ENCODE data around the gene CD226.
"Not testable (repeated sequence)": the region's sequence is repeated elsewhere in the genome, so short reads cannot be mapped to it uniquely, and the experiment has no call there.

Gene CD226

GRCh38 chr18:69956057-69956456, 8.4 kb upstream of the CD226 start:
- no peak for DNase-seq

GRCh38 chr18:69954719-69955480, 7.2 kb upstream of the CD226 start:
- no peak for DNase-seq

GRCh38 chr18:69953191-69953590, 5.5 kb upstream of the CD226 start:
- DNase-seq, result no peak

- DNase-seq, result no peak
These were observed 3.5 kb upstream of the CD226 start for GRCh38 chr18:69951182-69951581.

- DNase-seq, result no peak
These were observed 1.9 kb upstream of the CD226 start for GRCh38 chr18:69949538-69949936.

GRCh38 chr18:69948919-69949537, 1.4 kb upstream of the CD226 start:
- no peak for DNase-seq

DNA sequence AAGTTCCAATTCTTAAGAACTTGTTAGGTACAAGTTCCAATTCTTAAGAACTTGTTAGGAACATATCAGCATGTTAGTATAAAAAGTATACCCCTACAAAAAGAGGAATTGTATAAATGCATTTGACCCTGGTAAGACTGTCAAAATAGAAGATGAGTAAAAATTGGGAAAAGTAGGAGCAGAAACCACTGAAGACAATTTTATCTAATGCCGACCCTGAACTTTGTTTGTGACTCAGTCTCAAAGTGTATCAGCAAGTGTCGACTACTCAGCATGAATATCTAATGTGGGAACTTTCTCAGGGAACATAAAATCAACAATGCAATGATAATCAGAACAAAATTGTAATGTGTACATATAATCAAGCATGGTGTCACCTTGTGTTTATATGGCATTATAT, 583 bp upstream of the CD226 start:
- no peak for DNase-seq

DNA sequence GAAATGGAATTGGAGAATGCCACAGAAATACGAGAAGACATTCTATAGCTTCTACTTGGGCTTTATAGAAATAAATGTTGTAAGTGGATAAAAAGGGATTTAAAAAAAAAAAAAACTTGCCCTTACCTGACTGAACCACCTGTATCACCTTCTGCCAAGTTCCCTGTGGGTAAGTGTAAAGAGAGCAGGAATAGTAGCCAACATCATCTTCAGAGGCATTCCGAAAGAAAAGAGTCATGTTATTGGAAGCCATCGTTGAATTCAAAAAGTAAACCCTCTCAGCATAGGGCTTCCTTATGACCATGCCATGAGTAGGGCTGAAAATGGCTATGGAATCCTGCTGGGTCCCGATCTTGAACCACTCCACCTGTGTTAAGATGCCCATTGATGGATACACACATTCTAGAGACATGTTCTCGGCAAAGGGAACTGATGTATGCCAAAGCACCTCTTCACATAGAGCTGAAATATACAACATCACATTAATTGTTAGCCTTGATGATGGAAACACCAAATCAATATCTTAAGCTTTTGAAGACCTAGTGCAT, 991 bp downstream of the CD226 start:
- no peak for DNase-seq

DNA sequence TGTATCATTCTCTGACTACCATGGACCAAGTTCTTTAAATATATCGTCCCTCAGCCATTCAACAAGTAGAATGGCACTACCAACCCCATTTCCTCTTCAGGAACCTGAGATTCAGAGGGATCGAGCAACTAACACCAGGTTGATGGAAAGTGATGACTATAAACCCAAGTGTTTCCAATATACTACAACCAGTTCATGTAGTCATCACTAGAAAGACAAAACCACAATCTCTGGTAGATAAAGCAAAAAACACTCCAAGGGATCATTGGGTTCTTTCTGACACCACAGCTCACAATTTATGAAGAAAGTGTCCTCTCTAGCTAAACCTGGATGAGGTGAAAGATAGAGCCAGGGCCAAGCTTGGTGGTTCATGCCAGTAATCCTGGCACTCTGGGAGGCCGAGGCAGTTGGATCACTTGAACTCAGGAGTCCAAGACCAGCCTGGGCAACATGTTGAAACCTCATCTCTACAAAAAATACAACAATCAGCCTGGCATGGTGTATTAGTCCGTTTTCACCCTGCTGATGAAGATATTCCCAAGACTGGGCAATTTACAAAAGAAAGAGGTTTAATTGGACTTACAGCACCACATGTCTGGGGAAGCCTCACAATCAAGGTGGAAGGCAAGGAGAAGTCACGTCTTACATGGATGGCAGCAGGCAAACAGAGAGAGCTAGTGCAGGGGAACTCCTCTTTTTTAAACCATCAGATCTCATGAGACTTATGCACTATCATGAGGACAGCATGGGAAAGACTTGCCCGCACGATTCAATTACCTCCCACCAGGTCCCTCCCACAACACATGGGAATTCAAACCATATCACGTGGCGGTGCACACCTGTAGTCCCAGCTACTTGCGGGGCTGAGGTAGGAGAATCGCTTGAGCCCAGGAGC, 2.2 kb downstream of the CD226 start:
- no peak for DNase-seq

- DNase-seq, result no peak
These were observed 3.2 kb downstream of the CD226 start for GRCh38 chr18:69944436-69944835.

DNA sequence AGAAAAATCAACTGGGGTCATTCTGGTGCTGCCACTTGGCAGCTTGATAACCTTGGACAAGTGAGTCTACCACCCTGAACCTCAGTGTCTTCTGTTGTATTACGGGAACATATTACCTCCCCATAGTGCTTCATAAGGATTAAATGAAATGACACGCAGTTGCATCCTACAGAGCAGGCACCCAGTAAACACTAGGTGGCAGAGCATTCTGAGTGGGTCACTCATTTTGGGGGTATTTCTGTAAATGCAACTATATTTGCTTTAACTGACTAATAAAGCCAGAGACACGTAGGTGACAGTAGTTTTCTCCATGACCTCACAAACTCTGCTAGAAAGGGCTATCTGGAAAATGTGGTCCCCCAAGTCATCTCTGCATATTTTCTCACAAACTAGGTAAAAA, 4.7 kb downstream of the CD226 start:
- no peak for DNase-seq

GRCh38 chr18:69941183-69941582, 6.5 kb downstream of the CD226 start:
- no peak for DNase-seq

GRCh38 chr18:69939812-69940211, 7.9 kb downstream of the CD226 start:
- DNase-seq, result not testable (repeated sequence)

DNA sequence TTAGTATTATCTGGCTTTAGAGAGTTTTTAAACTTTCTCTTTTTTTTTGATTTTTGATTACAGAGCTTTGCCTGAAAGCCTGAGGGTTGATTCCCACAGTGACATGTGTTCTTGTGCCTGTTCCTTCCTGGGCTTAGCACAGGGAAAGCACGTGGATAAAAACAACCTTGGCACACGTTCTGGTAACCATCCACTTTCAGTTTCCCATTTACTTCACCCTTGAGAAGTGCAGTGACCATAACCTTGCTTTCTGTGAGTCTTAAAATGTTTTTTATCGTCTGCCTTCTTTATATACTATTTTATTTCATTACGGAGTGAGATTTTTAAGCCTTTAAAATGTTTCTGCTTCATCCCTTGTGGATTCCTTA, 11.5 kb downstream of the CD226 start:
- no peak for DNase-seq

GRCh38 chr18:69935319-69936190, 12.1 kb downstream of the CD226 start:
- DNase-seq, result no peak

- DNase-seq, result no peak
These were observed 12.9 kb downstream of the CD226 start for GRCh38 chr18:69934601-69935265.

DNA sequence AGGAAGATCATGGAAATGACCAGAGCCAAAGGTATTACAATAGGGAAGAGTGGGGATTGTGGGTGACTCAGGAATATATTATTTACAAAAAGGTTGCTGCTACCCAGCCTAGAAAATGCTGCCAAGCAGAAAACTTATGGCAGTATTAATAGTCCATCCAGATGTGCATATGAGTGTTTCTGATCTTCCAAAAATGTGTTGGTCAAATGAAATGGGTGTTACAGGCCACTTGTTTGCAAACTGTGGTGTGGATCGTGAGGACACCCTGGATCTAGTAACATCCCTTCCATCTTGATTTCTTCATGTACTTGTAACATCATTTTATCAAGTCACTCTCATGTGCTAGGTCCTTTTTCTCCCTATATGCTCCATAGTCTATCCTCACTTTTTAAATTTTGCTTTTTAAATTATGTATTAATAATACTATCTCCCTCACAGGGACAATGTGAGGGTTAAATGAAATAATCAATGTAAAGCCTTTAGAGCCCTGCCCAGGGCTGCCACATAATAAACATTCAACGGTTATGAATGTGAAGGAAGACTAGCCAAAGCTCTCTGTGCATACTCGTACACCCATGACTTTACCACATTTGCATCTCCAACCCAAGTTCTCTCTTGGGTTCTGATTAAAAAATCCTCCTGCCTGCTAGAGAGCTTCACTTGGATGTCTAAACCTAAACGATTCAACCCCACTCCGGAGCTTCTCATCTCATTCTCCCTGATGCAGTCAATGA, 18.5 kb downstream of the CD226 start:
- no peak for DNase-seq

DNA sequence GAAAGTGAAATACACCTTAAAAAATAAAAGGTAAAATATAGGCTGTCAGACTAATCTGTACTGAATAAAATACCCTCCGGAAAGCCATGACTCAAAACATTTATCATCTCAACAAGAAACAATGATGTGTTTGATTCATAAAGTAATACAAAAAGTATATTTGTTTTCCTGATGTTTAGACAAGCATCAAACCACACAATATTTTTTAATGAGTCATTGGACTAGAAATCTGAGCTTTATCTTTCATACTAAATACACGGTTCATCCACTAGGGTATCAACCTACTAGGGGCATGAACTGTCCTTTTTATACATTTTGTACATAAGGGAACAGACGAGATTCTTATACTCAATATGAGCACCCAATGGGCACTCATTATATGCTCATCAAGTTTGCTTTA, 31.3 kb downstream of the CD226 start:
- DNase-seq, result no peak

GRCh38 chr18:69908838-69909237, 38.8 kb downstream of the CD226 start:
- no peak for DNase-seq

- no peak for DNase-seq
These were observed 40.9 kb downstream of the CD226 start for GRCh38 chr18:69906765-69907164.

GRCh38 chr18:69900941-69901340, 46.7 kb downstream of the CD226 start:
- no peak for DNase-seq

Measured in NCI-H1092 treated with DMSO at 0.1 percent for 48 hours (cell line).